GM18867 (cell line): Measurements from ENCODE around the gene FXR2.
A peak's percentile ranks its signal among the peaks of the same experiment; 100 is the strongest.
"Not testable (repeated sequence)": the region's sequence is repeated elsewhere in the genome, so short reads cannot be mapped to it uniquely, and the experiment has no call there.

Experiments
- ATAC-seq: cut with Tn5 transposase; IDR thresholded peaks from one replicate; pipeline ENCODE4 v1.9.1; 2021; ENCODE audit warnings: mild to moderate bottlenecking, moderate library complexity; ENCODE audit not compliant: unreplicated experiment

The FXR2 gene

GRCh38 chr17:7629939-7630571, 15.4 kb upstream of the FXR2 start, which contains the start of gene SHBG:
Gene SHBG (plus strand): TSS chr17:7630135. CDS start chr17:7630173, 38 bp downstream.
- ATAC-seq, result no peak

GRCh38 chr17:7627250-7628121, 12.8 kb upstream of the FXR2 start, which contains the start of gene SAT2:
Gene SAT2 (minus strand): TSS chr17:7627821. CDS start chr17:7627635, 186 bp downstream.
- ATAC-seq, result peak; percentile 80

- ATAC-seq, result no peak
Observed at GRCh38 chr17:7626956-7627249, 12.2 kb upstream of the FXR2 start.

- ATAC-seq, result no peak
Observed at GRCh38 chr17:7626307-7626706, 11.6 kb upstream of the FXR2 start.

- not testable (repeated sequence) for ATAC-seq
Observed at GRCh38 chr17:7625749-7626148, 11.1 kb upstream of the FXR2 start.

GRCh38 chr17:7623661-7624060, 9.0 kb upstream of the FXR2 start:
- ATAC-seq, result no peak

GRCh38 chr17:7620835-7621234, 6.1 kb upstream of the FXR2 start:
- ATAC-seq, result no peak

- ATAC-seq, result no peak
Observed at GRCh38 chr17:7618608-7619007, 3.9 kb upstream of the FXR2 start.

- no peak for ATAC-seq
Observed at GRCh38 chr17:7615265-7615747, 609 bp upstream of the FXR2 start.

- ATAC-seq, result no peak
Observed at GRCh38 chr17:7613769-7614424, 800 bp downstream of the FXR2 start.

GRCh38 chr17:7612294-7612640, 2.4 kb downstream of the FXR2 start:
- ATAC-seq, result no peak

GRCh38 chr17:7611635-7612293, 2.9 kb downstream of the FXR2 start:
- ATAC-seq, result no peak

- no peak for ATAC-seq
Observed at GRCh38 chr17:7610641-7611040, 4.1 kb downstream of the FXR2 start.

- no peak for ATAC-seq
Observed at GRCh38 chr17:7606280-7606679, 8.4 kb downstream of the FXR2 start.

- ATAC-seq, result not testable (repeated sequence)
Observed at GRCh38 chr17:7597561-7597960, 17.1 kb downstream of the FXR2 start.

GRCh38 chr17:7593296-7593695, 21.4 kb downstream of the FXR2 start:
- ATAC-seq, result no peak

- no peak for ATAC-seq
Observed at GRCh38 chr17:7592422-7593021, 22.2 kb downstream of the FXR2 start.

- ATAC-seq, result no peak
Observed at GRCh38 chr17:7591596-7591995, 23.1 kb downstream of the FXR2 start.

- ATAC-seq, result no peak
Observed at GRCh38 chr17:7590743-7591142, 24.0 kb downstream of the FXR2 start.

GRCh38 chr17:7589891-7590691, 24.6 kb downstream of the FXR2 start, which contains the start of gene SOX15:
Gene SOX15 (minus strand): TSS chr17:7590094. CDS start chr17:7589676, 418 bp downstream.
- no peak for ATAC-seq
